ENCODE data around the gene GPN3. TPM values are rescaled to one million over a fixed set of nuclear protein-coding genes. Genes with fewer than 3 reads are reported as not detected.

GPN3 gene
- total and polyA plus RNA-seq, 2 of the 13 experiments (the other 11 are each of a cell fraction or from before 2014, with no cell fraction given) = 28.7 to 29.5 TPM

DNA sequence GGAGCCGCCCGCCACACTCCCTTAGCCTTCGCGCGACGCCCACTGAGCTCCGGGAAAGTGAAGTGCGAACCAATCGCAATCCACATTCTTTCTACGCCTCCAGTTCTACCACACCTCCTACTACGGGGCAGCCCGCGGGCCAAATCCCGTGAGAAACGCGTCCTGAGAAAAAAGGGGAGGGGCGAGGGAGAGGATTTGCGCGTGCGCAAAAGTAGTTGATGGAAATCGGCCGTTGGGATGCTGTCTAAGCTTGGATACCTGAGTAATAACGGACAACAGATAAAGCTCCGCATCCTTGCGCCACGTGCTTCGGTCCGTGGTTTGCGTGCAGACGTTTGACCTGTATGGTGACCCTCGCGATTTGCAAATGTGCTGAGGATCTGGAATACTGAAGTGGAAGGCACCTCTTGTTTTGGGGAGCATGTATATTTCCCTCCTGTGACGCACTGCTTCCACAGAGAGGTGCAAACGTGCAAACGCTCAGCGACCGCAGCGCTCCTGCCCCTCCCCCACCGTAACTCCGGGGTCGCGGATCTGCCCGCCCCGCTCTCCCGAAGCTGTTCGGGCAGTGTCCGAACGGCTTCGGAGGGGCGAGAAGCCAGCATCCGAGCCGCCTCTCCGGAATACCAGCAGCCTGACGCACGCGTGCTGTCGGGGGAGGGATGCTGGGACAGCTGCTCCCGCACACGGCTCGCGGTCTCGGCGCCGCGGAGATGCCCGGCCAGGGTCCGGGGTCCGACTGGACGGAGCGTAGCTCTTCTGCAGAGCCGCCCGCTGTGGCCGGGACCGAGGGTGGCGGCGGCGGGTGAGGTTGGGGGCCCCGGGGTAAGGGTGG lies at the start of gene GPN3, which contains the start of gene FAM216A (continued):
- TF ChIP-seq ISX (CRISPR knock-in tag; conservative IDR thresholded peaks at IDR 0.05) = 0 out of 2 replicates have a peak, but pooled peaks have one; percentile 23
- 0 out of 2 replicates have a peak, but pooled peaks have one; percentile 72 for TF ChIP-seq FOXJ3 (CRISPR knock-in tag; IDR thresholded peaks at IDR 0.05; ENCODE audit: borderline replicate concordance)
- TF ChIP-seq, protein P1, sequence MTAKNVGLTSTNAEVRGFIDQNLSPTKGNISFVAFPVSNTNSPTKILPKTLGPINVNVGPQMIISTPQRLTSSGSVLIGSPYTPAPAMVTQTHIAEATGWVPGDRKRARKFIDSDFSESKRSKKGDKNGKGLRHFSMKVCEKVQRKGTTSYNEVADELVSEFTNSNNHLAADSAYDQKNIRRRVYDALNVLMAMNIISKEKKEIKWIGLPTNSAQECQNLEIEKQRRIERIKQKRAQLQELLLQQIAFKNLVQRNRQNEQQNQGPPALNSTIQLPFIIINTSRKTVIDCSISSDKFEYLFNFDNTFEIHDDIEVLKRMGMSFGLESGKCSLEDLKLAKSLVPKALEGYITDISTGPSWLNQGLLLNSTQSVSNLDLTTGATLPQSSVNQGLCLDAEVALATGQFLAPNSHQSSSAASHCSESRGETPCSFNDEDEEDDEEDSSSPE (CRISPR knock-in tag; IDR thresholded peaks at IDR 0.05) = peak; percentile 91
- TF ChIP-seq SP2 (CRISPR knock-in tag; IDR thresholded peaks at IDR 0.05) = peak; percentile 57
- no peak for TF ChIP-seq PRPF4 (IDR thresholded peaks at IDR 0.05; ENCODE audit: low read depth, low read length, poor library complexity, severe bottlenecking)
- TF ChIP-seq ZNF337 (CRISPR knock-in tag; IDR thresholded peaks at IDR 0.05; ENCODE audit: borderline replicate concordance, low read depth) = peak; percentile 37; the same call in 1 of the 2 replicates
- TF ChIP-seq, protein P2, sequence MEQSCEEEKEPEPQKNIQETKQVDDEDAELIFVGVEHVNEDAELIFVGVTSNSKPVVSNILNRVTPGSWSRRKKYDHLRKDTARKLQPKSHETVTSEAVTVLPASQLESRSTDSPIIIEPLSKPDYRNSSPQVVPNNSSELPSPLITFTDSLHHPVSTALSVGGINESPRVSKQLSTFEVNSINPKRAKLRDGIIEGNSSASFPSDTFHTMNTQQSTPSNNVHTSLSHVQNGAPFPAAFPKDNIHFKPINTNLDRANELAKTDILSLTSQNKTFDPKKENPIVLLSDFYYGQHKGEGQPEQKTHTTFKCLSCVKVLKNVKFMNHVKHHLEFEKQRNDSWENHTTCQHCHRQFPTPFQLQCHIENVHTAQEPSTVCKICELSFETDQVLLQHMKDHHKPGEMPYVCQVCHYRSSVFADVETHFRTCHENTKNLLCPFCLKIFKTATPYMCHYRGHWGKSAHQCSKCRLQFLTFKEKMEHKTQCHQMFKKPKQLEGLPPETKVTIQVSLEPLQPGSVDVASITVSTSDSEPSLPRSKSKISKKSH (CRISPR knock-in tag; IDR thresholded peaks at IDR 0.05; ENCODE audit: borderline replicate concordance) = no peak; the same call in 1 of the 2 replicates
- TF ChIP-seq ZNF121 (CRISPR knock-in tag; IDR thresholded peaks at IDR 0.05) = peak; percentile 12; the same call in 1 of the 2 replicates
- TF ChIP-seq, protein P3, sequence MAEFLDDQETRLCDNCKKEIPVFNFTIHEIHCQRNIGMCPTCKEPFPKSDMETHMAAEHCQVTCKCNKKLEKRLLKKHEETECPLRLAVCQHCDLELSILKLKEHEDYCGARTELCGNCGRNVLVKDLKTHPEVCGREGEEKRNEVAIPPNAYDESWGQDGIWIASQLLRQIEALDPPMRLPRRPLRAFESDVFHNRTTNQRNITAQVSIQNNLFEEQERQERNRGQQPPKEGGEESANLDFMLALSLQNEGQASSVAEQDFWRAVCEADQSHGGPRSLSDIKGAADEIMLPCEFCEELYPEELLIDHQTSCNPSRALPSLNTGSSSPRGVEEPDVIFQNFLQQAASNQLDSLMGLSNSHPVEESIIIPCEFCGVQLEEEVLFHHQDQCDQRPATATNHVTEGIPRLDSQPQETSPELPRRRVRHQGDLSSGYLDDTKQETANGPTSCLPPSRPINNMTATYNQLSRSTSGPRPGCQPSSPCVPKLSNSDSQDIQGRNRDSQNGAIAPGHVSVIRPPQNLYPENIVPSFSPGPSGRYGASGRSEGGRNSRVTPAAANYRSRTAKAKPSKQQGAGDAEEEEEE (CRISPR knock-in tag; IDR thresholded peaks at IDR 0.05; ENCODE audit: borderline replicate concordance) = peak; percentile 82; the same call in 1 of the 2 replicates
- peak; percentile 69 for TF ChIP-seq SAFB2 (CRISPR knock-in tag; IDR thresholded peaks at IDR 0.05; ENCODE audit: borderline replicate concordance, low read depth)
- TF ChIP-seq ZNF563 (CRISPR knock-in tag; IDR thresholded peaks at IDR 0.05) = peak; percentile 12; the same call in 1 of the 2 replicates
- peak; percentile 89 for TF ChIP-seq SPEN (CRISPR knock-in tag; IDR thresholded peaks at IDR 0.05; ENCODE audit: low read depth)
- peak; percentile 93 for TF ChIP-seq KMT2B (CRISPR knock-in tag; IDR thresholded peaks at IDR 0.05)
- peak; percentile 92 for TF ChIP-seq THAP11 (CRISPR knock-in tag; IDR thresholded peaks at IDR 0.05)
- peak; percentile 86 for TF ChIP-seq HDAC1 (CRISPR knock-in tag; IDR thresholded peaks at IDR 0.05)
- TF ChIP-seq, protein P4, sequence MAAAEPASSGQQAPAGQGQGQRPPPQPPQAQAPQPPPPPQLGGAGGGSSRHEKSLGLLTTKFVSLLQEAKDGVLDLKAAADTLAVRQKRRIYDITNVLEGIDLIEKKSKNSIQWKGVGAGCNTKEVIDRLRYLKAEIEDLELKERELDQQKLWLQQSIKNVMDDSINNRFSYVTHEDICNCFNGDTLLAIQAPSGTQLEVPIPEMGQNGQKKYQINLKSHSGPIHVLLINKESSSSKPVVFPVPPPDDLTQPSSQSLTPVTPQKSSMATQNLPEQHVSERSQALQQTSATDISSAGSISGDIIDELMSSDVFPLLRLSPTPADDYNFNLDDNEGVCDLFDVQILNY (CRISPR knock-in tag; conservative IDR thresholded peaks at IDR 0.05) = peak; percentile 84
- TF ChIP-seq, protein P5, sequence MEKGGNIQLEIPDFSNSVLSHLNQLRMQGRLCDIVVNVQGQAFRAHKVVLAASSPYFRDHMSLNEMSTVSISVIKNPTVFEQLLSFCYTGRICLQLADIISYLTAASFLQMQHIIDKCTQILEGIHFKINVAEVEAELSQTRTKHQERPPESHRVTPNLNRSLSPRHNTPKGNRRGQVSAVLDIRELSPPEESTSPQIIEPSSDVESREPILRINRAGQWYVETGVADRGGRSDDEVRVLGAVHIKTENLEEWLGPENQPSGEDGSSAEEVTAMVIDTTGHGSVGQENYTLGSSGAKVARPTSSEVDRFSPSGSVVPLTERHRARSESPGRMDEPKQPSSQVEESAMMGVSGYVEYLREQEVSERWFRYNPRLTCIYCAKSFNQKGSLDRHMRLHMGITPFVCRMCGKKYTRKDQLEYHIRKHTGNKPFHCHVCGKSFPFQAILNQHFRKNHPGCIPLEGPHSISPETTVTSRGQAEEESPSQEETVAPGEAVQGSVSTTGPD (CRISPR knock-in tag; IDR thresholded peaks at IDR 0.05) = no peak
- TF ChIP-seq SP4 (CRISPR knock-in tag; IDR thresholded peaks at IDR 0.05) = peak; percentile 97
- peak; percentile 46; the same call in 1 of the 2 replicates for TF ChIP-seq ATF7-NPFF (CRISPR knock-in tag; IDR thresholded peaks at IDR 0.05; ENCODE audit: low read depth)
- no peak for TF ChIP-seq ZNF720 (CRISPR knock-in tag; IDR thresholded peaks at IDR 0.05)

Measured in HepG2 (cell line).